ENCODE results near the gene MYBPC2.

- TF ChIP-seq CTCF (conservative IDR thresholded peaks at IDR 0.05 in 1 of 2, IDR thresholded peaks at IDR 0.05 in 1 of 2; ENCODE audit: extremely low read depth in 1 of 2, insufficient read depth in 1 of 2, low read depth in 1 of 2, low read length in 2 of 2) (no peak), EZH2 (IDR thresholded peaks at IDR 0.05; ENCODE audit: borderline replicate concordance, low read length) (no peak)
Observed at GRCh38 chr19:50475101-50475568, 42.4 kb downstream of the MYBPC2 start.
